WERI-Rb-1 (cell line): Measurements from ENCODE around the gene SLC13A5.

Experiments used
- DNase-seq: peaks from one replicate; pipeline ENCODE4 v3.0.0-alpha.2; 2020
- H3K27ac ChIP-seq: fragments of 250-450 bp; sonication (Bioruptor Pico); 2 replicates; pipeline ENCODE4 v1.5.1; 2020; ENCODE audit warnings: mild to moderate bottlenecking, moderate library complexity
- H3K27me3 ChIP-seq: fragments of 250-450 bp; sonication (Bioruptor Pico); 2 replicates; pipeline ENCODE4 v1.5.1; 2021; ENCODE audit warnings: mild to moderate bottlenecking, low read depth, moderate library complexity; ENCODE audit not compliant: insufficient read depth, severe bottlenecking
- H3K36me3 ChIP-seq: fragments of 250-450 bp; sonication (Bioruptor Pico); 2 replicates; pipeline ENCODE4 v1.5.1; 2020; ENCODE audit warnings: mild to moderate bottlenecking, moderate library complexity
- H3K4me3 ChIP-seq: 2 replicates; pipeline ENCODE4 v1.5.1; 2011; ENCODE audit warnings: low read depth, mild to moderate bottlenecking, control low read depth, low read length
- H3K9me3 ChIP-seq: fragments of 250-450 bp; sonication (Bioruptor Pico); 2 replicates; pipeline ENCODE4 v1.5.1; 2021; ENCODE audit warnings: mild to moderate bottlenecking, moderate library complexity; ENCODE audit not compliant: severe bottlenecking
- CTCF ChIP-seq: IDR thresholded peaks from 2 replicates; pipeline ENCODE4 v1.5.1; 2011; ENCODE audit warnings: low read depth, mild to moderate bottlenecking, control low read depth, inconsistent platforms, low read length

SLC13A5 gene

GRCh38 chr17:6677946-6678345 is 35.2 kb downstream of the SLC13A5 start:
- Histone ChIP-seq H3K27me3 (peaks cover 10% of the 10 kb centered on the region), H3K27ac (no peak overlapping the region), H3K4me3 (no peak overlapping the region), H3K9me3 (no peaks in the 10 kb centered on the region), H3K36me3 (no peaks in the 10 kb centered on the region)
- TF ChIP-seq CTCF: no peak
- DNase-seq: no peak

GRCh38 chr17:6677158-6677831 is 35.9 kb downstream of the SLC13A5 start:
- Histone ChIP-seq H3K27me3 (peaks cover 9% of the 10 kb centered on the region), H3K4me3 (no peak overlapping the region), H3K36me3 (no peaks in the 10 kb centered on the region), H3K9me3 (no peaks in the 10 kb centered on the region), H3K27ac (no peak overlapping the region)
- TF ChIP-seq CTCF: no peak
- no peak for DNase-seq

- Histone ChIP-seq H3K36me3 (no peaks in the 10 kb centered on the region), H3K9me3 (no peaks in the 10 kb centered on the region), H3K27me3 (peaks cover 7% of the 10 kb centered on the region), H3K4me3 (no peak overlapping the region), H3K27ac (no peak overlapping the region)
- no peak for DNase-seq
- no peak for TF ChIP-seq CTCF
Observed at GRCh38 chr17:6676802-6677157, 36.4 kb downstream of the SLC13A5 start.

GRCh38 chr17:6675201-6675825 is 37.9 kb downstream of the SLC13A5 start:
- Histone ChIP-seq H3K4me3 (no peak overlapping the region), H3K27ac (no peak overlapping the region), H3K36me3 (no peaks in the 10 kb centered on the region), H3K9me3 (no peaks in the 10 kb centered on the region), H3K27me3 (peaks cover 2% of the 10 kb centered on the region)
- no peak for TF ChIP-seq CTCF
- no peak for DNase-seq

- DNase-seq: no peak
- Histone ChIP-seq H3K36me3 (no peaks in the 10 kb centered on the region), H3K27me3 (no peaks in the 10 kb centered on the region), H3K27ac (no peak overlapping the region), H3K9me3 (no peaks in the 10 kb centered on the region), H3K4me3 (no peak overlapping the region)
- TF ChIP-seq CTCF: no peak
Observed at GRCh38 chr17:6674586-6674985, 38.6 kb downstream of the SLC13A5 start.

GRCh38 chr17:6671431-6671830 is 41.7 kb downstream of the SLC13A5 start:
- no peak overlapping the region for H3K27ac ChIP-seq
- no peaks in the 10 kb centered on the region for H3K27me3 ChIP-seq
- H3K4me3 ChIP-seq: no peak overlapping the region
- no peaks in the 10 kb centered on the region for H3K9me3 ChIP-seq
- H3K36me3 ChIP-seq: no peaks in the 10 kb centered on the region
- no peak for DNase-seq
- TF ChIP-seq CTCF: no peak
